Prostate gland (tissue), 2 donors: Measurements from ENCODE around the gene SAFB. TPM values are rescaled to one million over a fixed set of nuclear protein-coding genes. Genes with fewer than 3 reads are reported as not detected.

ENCODE experiments used
- DNase-seq: peaks from one replicate; pipeline ENCODE4 v3.0.0-alpha.2; 2019; ENCODE audit warnings: low spot score
- H3K27ac ChIP-seq, 2 donors: fragments of 200-600 bp; sonication (generic); 2 replicates each; pipeline ENCODE4 v1.5.1; 2017 to 2019
- H3K27me3 ChIP-seq: fragments of 200-600 bp; sonication (generic); replicated peaks from 2 replicates; pipeline ENCODE4 v1.5.1; 2019; ENCODE audit not compliant: insufficient read depth
- H3K36me3 ChIP-seq, 2 donors: fragments of 200-600 bp; sonication (generic); 1 replicate in 1 of 2; 2 replicates in 1 of 2; pipeline versions ENCODE4 v1.5.1 to v1.8.1; 2017 to 2019
- H3K4me1 ChIP-seq: fragments of 200-600 bp; sonication (generic); replicated peaks from 2 replicates; pipeline ENCODE4 v1.5.1; 2019
- H3K4me3 ChIP-seq, 2 donors: fragments of 200-600 bp; sonication (generic); 2 replicates each; pipeline ENCODE4 v1.5.1; 2017 to 2019
- H3K9me3 ChIP-seq: fragments of 200-600 bp; sonication (generic); 2 replicates; pipeline ENCODE4 v1.5.1; 2017
- CTCF ChIP-seq, 4 experiments: fragments of 200-600 bp in 2 of 4; fragments of 450-650 bp in 2 of 4; sonication (generic) in 2 of 4; IDR thresholded peaks; 1 replicate in 3 of 4; 2 replicates in 1 of 4; pipeline ENCODE4 v1.5.1; 2016 to 2019; ENCODE audit warnings: antibody characterized with exemption in 4 of 4, mild to moderate bottlenecking in 2 of 4, moderate library complexity in 2 of 4
- POLR2A ChIP-seq: fragments of 450-650 bp; IDR thresholded peaks from one replicate; pipeline ENCODE4 v1.6.1; 2016; ENCODE audit warnings: antibody characterized with exemption, mild to moderate bottlenecking
- POLR2AphosphoS5 ChIP-seq: sonication (generic); formaldehyde crosslinking; IDR thresholded peaks from one replicate; pipeline ENCODE4 v1.6.1; 2017; ENCODE audit warnings: antibody characterized with exemption
- WGBS: methylation state at CpG from one replicate; pipeline ENCODE4 v1.1.5; 2018; 5-methylcytosine and 5-hydroxymethylcytosine counted together
- intact Hi-C: fragments of 100-400 bp; cut with DNase I; formaldehyde crosslinking; loops from one replicate; pipeline ENCODE4 v1.14.2; 2022
- total RNA-seq, 2 donors: library from RNA; depleted of rRNA; stranded (reverse); fragments of >200 nt; gene quantifications; one replicate each; pipeline ENCODE4 v1.1.0, GENCODE V29; 2016

The SAFB gene
- total RNA-seq, 2 donors from 2014 or later = 63.6 to 182 TPM

- WGBS = 81% methylated on average over 16 of the region's 16 CpGs
- intact Hi-C loops = no loop called here
- no peak for DNase-seq
- Histone ChIP-seq H3K27me3 (no peaks in the 10 kb centered on the region), H3K36me3 (peaks cover 7 to 21% of the 10 kb centered on the region in 2 donors), H3K4me1 (peaks cover 18% of the 10 kb centered on the region), H3K9me3 (no peaks in the 10 kb centered on the region), H3K27ac (no peak overlapping the region), H3K4me3 (no peak overlapping the region)
- TF ChIP-seq POLR2AphosphoS5 (no peak), CTCF (IDR thresholded peaks at IDR 0.05) (no peak), POLR2A (no peak)
These were observed 35.8 kb upstream of the SAFB start for GRCh38 chr19:5587071-5587455.

DNA sequence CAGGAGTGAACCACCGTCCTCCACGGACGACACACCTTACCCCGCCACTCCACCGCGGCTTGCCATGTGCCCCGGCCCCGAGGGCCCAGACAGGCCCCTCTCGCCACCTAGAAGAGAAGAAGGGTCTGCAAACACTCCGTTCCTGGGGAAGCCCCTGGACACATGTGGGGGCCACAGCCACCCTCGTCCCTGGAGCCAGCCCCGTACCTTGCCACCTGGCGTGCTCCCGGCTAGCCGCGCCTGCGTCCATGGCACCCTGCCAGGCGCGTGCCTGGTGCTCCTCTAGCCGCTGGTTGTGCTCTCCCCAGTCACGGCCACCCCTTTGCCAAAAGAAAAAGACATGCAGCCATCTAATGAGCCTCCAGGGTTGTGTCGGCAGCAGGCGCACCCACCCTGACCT, 35.2 kb upstream of the SAFB start:
- TF ChIP-seq POLR2A (no peak), CTCF (IDR thresholded peaks at IDR 0.05) (no peak), POLR2AphosphoS5 (no peak)
- 65% methylated on average over 23 of the region's 23 CpGs for WGBS
- no peaks in the 10 kb centered on the region for H3K27me3 ChIP-seq
- DNase-seq = no peak
- H3K4me3 ChIP-seq = no peak overlapping the region
- intact Hi-C loops = no loop called here
- H3K36me3 ChIP-seq = peaks cover 12 to 26% of the 10 kb centered on the region in 2 donors
- peaks cover 13% of the 10 kb centered on the region for H3K4me1 ChIP-seq
- no peaks in the 10 kb centered on the region for H3K9me3 ChIP-seq
- H3K27ac ChIP-seq = no peak overlapping the region

DNA sequence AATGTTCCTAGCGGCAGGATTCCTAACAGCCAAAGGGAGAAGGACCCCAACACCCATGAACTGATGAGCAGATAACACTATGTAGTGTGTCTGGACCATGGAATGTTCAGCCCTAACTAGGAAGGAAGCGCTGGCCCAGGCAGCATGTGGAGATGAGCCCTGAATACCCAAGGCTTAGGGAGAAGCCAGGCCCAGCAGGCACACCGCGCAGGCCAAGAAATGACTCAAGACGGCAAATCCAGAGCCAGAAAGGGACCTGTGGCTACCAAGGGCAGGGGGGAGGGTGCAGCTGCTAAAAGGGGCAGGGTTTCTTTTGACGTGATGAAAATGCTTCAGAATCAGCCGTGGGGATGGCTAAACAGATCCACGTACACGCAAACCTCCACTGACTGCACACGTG, 34.4 kb upstream of the SAFB start:
- intact Hi-C loops = no loop called here

DNA sequence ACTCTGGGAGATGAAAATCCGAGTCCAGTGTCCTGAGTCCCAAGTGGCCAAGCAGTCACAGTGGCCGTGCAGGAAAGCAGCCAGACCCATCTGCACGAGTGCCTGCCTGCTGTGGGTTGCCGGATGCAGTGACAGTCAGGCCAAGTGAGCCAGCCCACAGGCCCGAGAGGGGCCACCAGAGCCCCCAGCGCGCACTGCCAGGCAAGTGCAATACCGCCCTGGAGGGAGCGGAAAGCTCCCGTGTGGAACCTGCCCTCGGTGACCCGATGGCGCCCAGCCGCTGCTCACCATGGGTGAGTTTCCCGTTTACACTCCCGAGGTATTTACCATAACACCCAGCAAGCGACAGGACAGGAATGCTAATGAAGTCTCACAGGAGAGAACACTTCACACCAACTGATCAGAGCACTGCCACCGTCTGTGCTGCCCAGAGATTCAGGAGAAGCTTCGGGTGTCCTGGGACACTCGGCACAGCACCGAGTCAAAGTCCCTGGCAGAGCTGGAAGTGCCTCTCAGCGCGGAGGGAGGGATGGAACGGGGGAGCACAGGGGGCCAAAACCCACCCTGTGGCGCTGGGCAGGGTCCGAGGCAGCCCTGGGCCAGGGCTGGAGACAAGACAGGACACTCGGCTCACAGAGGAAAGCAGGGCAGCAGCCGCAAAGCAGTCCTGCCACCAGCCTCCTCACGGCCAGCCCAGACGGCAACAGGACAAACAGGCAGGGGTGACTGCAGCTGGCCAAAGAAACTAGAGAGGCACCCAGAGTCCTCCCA, 33.8 kb upstream of the SAFB start:
- Histone ChIP-seq H3K36me3 (peaks cover 24 to 40% of the 10 kb centered on the region in 2 donors), H3K27ac (no peak overlapping the region), H3K4me1 (peaks cover 13% of the 10 kb centered on the region), H3K27me3 (no peaks in the 10 kb centered on the region), H3K9me3 (no peaks in the 10 kb centered on the region), H3K4me3 (no peak overlapping the region)
- no peak for DNase-seq
- WGBS = 75% methylated on average over 30 of the region's 30 CpGs
- no peak for TF ChIP-seq POLR2A
- no peak for TF ChIP-seq CTCF (IDR thresholded peaks at IDR 0.05)
- intact Hi-C loops = no loop called here

More for the DNA sequence above, 34.4 kb upstream of the SAFB start:
- Histone ChIP-seq H3K27ac (no peak overlapping the region), H3K27me3 (no peaks in the 10 kb centered on the region), H3K36me3 (peaks cover 18 to 34% of the 10 kb centered on the region in 2 donors), H3K4me1 (peaks cover 13% of the 10 kb centered on the region), H3K9me3 (no peaks in the 10 kb centered on the region), H3K4me3 (no peak overlapping the region)
- no peak for TF ChIP-seq CTCF (IDR thresholded peaks at IDR 0.05)
- TF ChIP-seq POLR2A = no peak
- TF ChIP-seq POLR2AphosphoS5 = no peak
- WGBS = 82% methylated on average over 10 of the region's 10 CpGs
- no peak for DNase-seq
